PC-3 (cell line): Measurements from ENCODE around the gene TM9SF3. TPM values are rescaled to one million over a fixed set of nuclear protein-coding genes. Genes with fewer than 3 reads are reported as not detected.

Source experiments
- ATAC-seq: fragments of 200-7000 bp; cut with Tn5 transposase; 2 replicates; pipeline ENCODE4 v1.9.1; 2020; ENCODE audit warnings: mild to moderate bottlenecking, moderate library complexity
- BruUV-seq: library from RNA; stranded (reverse); fragments of 400-500 nt; replicated peaks from 2 replicates; lab custom pipeline; 2021; lab: Mats Ljungman, UMichigan
- CTCF ChIA-PET: fragments of 300-600 bp; sonication (Branson Sonifier 250); formaldehyde crosslinking; loops from one replicate; lab custom pipeline; 2022; ENCODE audit warnings: antibody characterized with exemption; lab: Charles Lee
- POLR2A ChIA-PET: fragments of 300-600 bp; sonication (Branson Sonifier 250); formaldehyde crosslinking; loops from one replicate; lab custom pipeline; 2022; ENCODE audit warnings: antibody characterized with exemption; ENCODE audit not compliant: unreplicated experiment; lab: Charles Lee
- DNase-seq: peaks from one replicate; pipeline ENCODE4 v3.0.0-alpha.2; 2015
- H2AFZ ChIP-seq: fragments of 300-600 bp; sonication (generic); 2 replicates; pipeline ENCODE4 v1.6.0; 2016; ENCODE audit warnings: antibody characterized with exemption, low read length
- H3F3A ChIP-seq: fragments of 300-600 bp; sonication (generic); one replicate; pipeline ENCODE4 v1.6.0; 2017; ENCODE audit warnings: antibody characterized with exemption, low read length, control low read depth, mild to moderate bottlenecking; ENCODE audit not compliant: unreplicated experiment
- H3K27ac ChIP-seq: fragments of 300-600 bp; sonication (generic); 2 replicates; pipeline ENCODE4 v1.5.1; 2016; ENCODE audit warnings: mild to moderate bottlenecking, low read length
- H3K27me3 ChIP-seq: fragments of 300-600 bp; sonication (generic); 2 replicates; pipeline ENCODE4 v1.6.1; 2016; ENCODE audit warnings: low read length, mixed read lengths
- H3K36me3 ChIP-seq: fragments of 300-600 bp; sonication (generic); 2 replicates; pipeline ENCODE4 v1.6.1; 2016; ENCODE audit warnings: low read depth, mixed run types, low read length, mixed read lengths
- H3K4me1 ChIP-seq: fragments of 300-600 bp; sonication (generic); 2 replicates; pipeline ENCODE4 v1.5.1; 2016; ENCODE audit warnings: low read length; ENCODE audit not compliant: insufficient read depth
- H3K4me2 ChIP-seq: fragments of 300-600 bp; sonication (generic); 2 replicates; pipeline ENCODE4 v1.6.0; 2016; ENCODE audit warnings: low read length
- H3K4me3 ChIP-seq: fragments of 300-600 bp; sonication (generic); 2 replicates; pipeline ENCODE4 v1.5.1; 2016; ENCODE audit warnings: mild to moderate bottlenecking, low read length, mixed read lengths
- H3K79me2 ChIP-seq: fragments of 300-600 bp; sonication (generic); 2 replicates; pipeline ENCODE4 v1.6.1; 2017; ENCODE audit warnings: low read length, mixed read lengths
- H3K9ac ChIP-seq: fragments of 300-600 bp; sonication (generic); 2 replicates; pipeline ENCODE4 v1.6.0; 2016; ENCODE audit warnings: mild to moderate bottlenecking, low read length
- H3K9me2 ChIP-seq: fragments of 300-600 bp; sonication (generic); replicated peaks from 2 replicates; pipeline ENCODE4 v1.6.1; 2016; ENCODE audit warnings: mixed run types, low read length, mixed read lengths
- H3K9me3 ChIP-seq: fragments of 300-600 bp; sonication (generic); 2 replicates; pipeline ENCODE4 v1.6.1; 2016; ENCODE audit warnings: low read length, mixed read lengths
- H4K20me1 ChIP-seq: fragments of 300-600 bp; sonication (generic); 2 replicates; pipeline ENCODE4 v1.6.1; 2016; ENCODE audit warnings: low read length, mixed read lengths
- EZH2 ChIP-seq: fragments of 300-600 bp; sonication (generic); IDR thresholded peaks from one replicate; pipeline ENCODE4 v1.6.1; 2017; ENCODE audit warnings: antibody characterized with exemption, mild to moderate bottlenecking, low read length; ENCODE audit not compliant: unreplicated experiment
- EZH2phosphoT487 ChIP-seq: fragments of 300-600 bp; sonication (generic); IDR thresholded peaks from 2 replicates; pipeline ENCODE4 v1.6.1; 2018; ENCODE audit warnings: mild to moderate bottlenecking, antibody characterized with exemption, low read length, borderline replicate concordance
- intact Hi-C: fragments of 100-400 bp; cut with micrococcal nuclease; formaldehyde crosslinking; loops from 2 replicates; pipeline ENCODE4 v1.9.0; 2023
- total RNA-seq: library from RNA; depleted of rRNA; stranded (reverse); fragments of >200 nt; gene quantifications from 2 replicates; pipeline ENCODE4 v1.2.3, GENCODE V29; 2014
- TF ChIP-seq, protein P1 (sequence below): fragments of 300-600 bp; sonication (generic); conservative IDR thresholded peaks from 2 replicates; pipeline ENCODE4 v1.5.1; 2017; ENCODE audit warnings: antibody characterized with exemption, low read depth, mild to moderate bottlenecking, low read length

TM9SF3 gene
- total RNA-seq, 1 experiment from 2014 or later = 39.2 TPM

DNA sequence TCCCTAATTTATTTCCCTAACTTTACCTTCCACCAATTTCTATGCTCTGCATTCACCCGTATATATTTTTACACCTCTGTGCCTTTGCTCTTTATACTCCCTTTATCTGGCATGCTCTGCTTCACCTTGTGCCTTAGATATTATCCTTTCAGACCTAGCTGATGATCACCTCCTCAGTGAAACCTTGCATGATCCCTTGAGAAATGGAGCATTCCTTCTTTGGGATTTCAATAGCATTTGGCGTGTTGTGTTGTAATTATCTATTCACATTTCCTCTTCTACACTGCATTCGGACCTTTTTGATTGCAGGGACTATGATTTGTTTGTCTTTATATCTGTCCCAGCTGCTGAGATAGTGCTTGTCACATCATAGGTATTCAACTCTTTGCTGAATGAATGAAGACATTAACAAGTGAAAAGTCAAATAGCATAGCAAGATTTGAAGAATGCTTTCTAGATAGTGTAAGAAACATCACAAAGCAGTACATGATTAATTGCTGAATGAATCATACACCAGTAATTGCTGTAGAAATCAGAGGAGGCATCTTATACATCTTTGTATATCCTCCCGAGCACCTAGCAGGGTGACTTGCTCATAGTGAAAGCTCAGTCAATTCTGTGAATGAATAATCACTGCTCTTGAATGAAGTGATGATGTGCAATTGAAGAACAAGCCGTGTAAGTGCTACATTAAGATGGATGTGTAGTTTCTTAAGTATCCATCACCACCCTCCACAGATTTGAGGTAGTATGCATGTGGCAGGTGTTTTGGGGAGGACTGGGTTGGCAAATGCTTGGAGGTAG, 2.0 kb upstream of the TM9SF3 start:
- no peak overlapping the region for H3K4me3 ChIP-seq
- no peak for ATAC-seq
- intact Hi-C loops = loop anchor here (5.0 kb wide), 1 partner anchor 43 kb away; no protein-coding TSS in a partner anchor

DNA sequence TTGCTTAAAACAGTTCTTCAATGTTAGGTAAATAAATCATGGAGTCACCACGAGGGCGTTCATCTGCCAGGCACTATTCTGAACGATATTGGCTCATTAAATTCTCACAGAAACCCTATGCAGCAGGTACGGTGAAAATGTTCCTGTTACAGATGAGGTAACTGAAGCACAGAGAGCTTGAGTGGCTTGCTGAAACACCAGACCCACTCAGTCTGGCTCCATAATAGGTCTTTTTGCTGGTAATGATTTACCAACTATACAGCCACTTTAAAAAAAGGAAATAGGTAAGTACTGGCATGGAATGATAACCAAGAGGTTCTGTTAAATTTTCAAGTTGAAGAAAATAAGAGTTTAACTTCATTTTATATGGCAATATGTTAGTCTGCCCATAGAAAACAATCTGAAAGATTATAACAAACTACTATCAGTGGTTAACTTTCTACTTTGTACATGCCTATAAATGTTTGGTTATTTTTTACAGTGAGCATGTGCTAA, 1.3 kb upstream of the TM9SF3 start:
- Histone ChIP-seq H3F3A (no peaks in the 10 kb centered on the region), H3K4me1 (peaks cover 19% of the 10 kb centered on the region; the same call in 1 of the 2 replicates), H3K79me2 (peaks cover 35% of the 10 kb centered on the region), H3K27me3 (no peaks in the 10 kb centered on the region), H3K4me3 (peak overlapping the region; percentile 87), H4K20me1 (peaks cover 21% of the 10 kb centered on the region), H3K9me3 (no peaks in the 10 kb centered on the region), H3K36me3 (no peaks in the 10 kb centered on the region), H3K9ac (no peak overlapping the region), H3K27ac (no peak overlapping the region), H3K9me2 (no peaks in the 10 kb centered on the region), H3K4me2 (peak overlapping the region; percentile 89), H2AFZ (peak overlapping the region; percentile 79)
- POLR2A ChIA-PET = no interaction called here
- CTCF ChIA-PET = no interaction called here
- no TSS peak for BruUV-seq
- ATAC-seq (no peak), DNase-seq (no peak)
- no peak for TF ChIP-seq EZH2phosphoT487
- TF ChIP-seq, protein P1, sequence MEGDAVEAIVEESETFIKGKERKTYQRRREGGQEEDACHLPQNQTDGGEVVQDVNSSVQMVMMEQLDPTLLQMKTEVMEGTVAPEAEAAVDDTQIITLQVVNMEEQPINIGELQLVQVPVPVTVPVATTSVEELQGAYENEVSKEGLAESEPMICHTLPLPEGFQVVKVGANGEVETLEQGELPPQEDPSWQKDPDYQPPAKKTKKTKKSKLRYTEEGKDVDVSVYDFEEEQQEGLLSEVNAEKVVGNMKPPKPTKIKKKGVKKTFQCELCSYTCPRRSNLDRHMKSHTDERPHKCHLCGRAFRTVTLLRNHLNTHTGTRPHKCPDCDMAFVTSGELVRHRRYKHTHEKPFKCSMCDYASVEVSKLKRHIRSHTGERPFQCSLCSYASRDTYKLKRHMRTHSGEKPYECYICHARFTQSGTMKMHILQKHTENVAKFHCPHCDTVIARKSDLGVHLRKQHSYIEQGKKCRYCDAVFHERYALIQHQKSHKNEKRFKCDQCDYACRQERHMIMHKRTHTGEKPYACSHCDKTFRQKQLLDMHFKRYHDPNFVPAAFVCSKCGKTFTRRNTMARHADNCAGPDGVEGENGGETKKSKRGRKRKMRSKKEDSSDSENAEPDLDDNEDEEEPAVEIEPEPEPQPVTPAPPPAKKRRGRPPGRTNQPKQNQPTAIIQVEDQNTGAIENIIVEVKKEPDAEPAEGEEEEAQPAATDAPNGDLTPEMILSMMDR = no peak
- no peak for TF ChIP-seq EZH2
- intact Hi-C loops = loop anchor here (5.0 kb wide), 1 partner anchor 44 kb away; no protein-coding TSS in a partner anchor

More for the DNA sequence above, 2.0 kb upstream of the TM9SF3 start:
- Histone ChIP-seq H3K4me2 (peak overlapping the region; percentile 89; the same call in 1 of the 2 replicates), H3K4me1 (peaks cover 19% of the 10 kb centered on the region; the same call in 1 of the 2 replicates), H4K20me1 (peaks cover 16% of the 10 kb centered on the region), H3K27ac (no peak overlapping the region), H3K9me2 (no peaks in the 10 kb centered on the region), H3K27me3 (no peaks in the 10 kb centered on the region), H3K79me2 (peaks cover 28% of the 10 kb centered on the region), H3F3A (no peaks in the 10 kb centered on the region), H3K9ac (no peak overlapping the region), H3K36me3 (no peaks in the 10 kb centered on the region), H2AFZ (no peak overlapping the region), H3K9me3 (no peaks in the 10 kb centered on the region)
- ChIA-PET POLR2A (no interaction called here), CTCF (no interaction called here)
- TF ChIP-seq EZH2phosphoT487 = no peak
- TF ChIP-seq, protein P1 = no peak
- TF ChIP-seq EZH2 = no peak
- BruUV-seq = no TSS peak
- DNase-seq = no peak
